ENCODE measurements around the gene FSIP1. TPM values are rescaled to one million over a fixed set of nuclear protein-coding genes. Genes with fewer than 3 reads are reported as not detected.

FSIP1 gene
- total and polyA plus RNA-seq, 7 donors = 0.04 to 2.4 (median 0.63) TPM; not detected in 1

DNA sequence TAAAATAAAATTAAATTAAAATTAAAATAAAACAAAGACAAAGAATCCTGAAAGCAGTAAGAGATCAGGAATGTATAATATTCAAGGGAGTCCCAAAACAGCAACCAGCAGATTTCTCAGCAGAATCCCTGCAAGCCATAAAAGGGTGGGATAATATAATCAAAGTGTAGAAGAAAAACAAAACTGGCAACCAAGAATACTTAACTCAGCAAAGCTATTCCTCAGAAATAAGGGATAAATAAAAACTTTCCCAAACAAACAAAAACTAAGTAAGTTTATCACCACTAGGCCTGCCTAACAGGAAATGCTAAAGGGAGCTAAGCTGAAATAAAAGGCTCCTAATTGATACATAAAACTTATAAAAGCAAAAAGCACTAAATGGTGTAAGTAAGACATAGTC is 172.0 kb downstream of the FSIP1 start:
- Histone ChIP-seq H3K4me1 (no peaks in the 10 kb centered on the region), H3K27me3 (ENCODE audit: insufficient read depth in 3 of 3, low read length in 2 of 3) (no peaks in the 10 kb centered on the region), H3K9me3 (peaks cover 18% of the 10 kb centered on the region), H3K4me3 (no peak overlapping the region), H3K27ac (no peak overlapping the region), H3K36me3 (ENCODE audit: insufficient read depth in 1 of 2, low read depth in 1 of 2) (no peaks in the 10 kb centered on the region)
- ATAC-seq = no peak
- intact Hi-C loops (cut with DNase I) = no loop called here
- no peak for DNase-seq
- TF ChIP-seq, protein P1, sequence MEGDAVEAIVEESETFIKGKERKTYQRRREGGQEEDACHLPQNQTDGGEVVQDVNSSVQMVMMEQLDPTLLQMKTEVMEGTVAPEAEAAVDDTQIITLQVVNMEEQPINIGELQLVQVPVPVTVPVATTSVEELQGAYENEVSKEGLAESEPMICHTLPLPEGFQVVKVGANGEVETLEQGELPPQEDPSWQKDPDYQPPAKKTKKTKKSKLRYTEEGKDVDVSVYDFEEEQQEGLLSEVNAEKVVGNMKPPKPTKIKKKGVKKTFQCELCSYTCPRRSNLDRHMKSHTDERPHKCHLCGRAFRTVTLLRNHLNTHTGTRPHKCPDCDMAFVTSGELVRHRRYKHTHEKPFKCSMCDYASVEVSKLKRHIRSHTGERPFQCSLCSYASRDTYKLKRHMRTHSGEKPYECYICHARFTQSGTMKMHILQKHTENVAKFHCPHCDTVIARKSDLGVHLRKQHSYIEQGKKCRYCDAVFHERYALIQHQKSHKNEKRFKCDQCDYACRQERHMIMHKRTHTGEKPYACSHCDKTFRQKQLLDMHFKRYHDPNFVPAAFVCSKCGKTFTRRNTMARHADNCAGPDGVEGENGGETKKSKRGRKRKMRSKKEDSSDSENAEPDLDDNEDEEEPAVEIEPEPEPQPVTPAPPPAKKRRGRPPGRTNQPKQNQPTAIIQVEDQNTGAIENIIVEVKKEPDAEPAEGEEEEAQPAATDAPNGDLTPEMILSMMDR (IDR thresholded peaks at IDR 0.05) = no peak

DNA sequence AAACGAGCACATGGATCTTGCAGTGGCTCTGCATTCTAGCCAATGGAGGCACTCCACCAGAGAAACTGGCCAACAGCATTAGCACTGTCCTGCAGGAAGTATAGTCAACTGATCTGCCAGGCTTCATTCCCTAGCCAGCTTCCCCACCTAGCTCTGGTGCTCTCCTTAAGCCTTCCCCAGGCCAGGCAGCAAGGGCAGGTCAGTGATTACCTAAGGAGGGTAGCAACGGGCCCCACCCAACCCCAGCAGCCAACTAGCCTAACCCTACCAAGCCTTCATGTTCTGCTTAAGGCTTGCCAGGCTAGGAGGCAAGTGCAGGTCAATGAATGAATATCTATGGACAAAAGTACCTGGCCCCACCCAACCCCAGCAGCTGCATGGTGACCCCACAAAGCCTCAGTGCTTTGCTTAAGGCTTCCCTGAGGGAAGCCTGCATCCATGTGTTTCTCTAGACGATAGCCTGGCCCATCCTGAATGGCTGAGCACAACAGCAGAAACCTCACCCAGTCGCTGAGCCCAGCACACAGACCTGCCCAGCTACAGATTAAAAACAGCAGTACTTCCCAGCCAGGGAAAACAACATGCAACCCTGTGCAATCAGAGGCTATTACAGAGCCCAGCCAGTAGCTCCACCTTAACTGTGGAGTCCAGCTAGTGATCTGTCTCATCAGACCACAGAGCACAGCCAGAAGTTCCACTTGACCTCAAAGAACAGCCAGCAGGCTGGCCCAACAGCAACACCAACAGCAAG is 173.3 kb downstream of the FSIP1 start:
- DNase-seq (no peak), ATAC-seq (no peak)
- TF ChIP-seq, protein P1 (IDR thresholded peaks at IDR 0.05) = no peak
- Histone ChIP-seq H3K4me3 (no peak overlapping the region), H3K4me1 (no peaks in the 10 kb centered on the region), H3K9me3 (peaks cover 18% of the 10 kb centered on the region), H3K27ac (no peak overlapping the region), H3K27me3 (ENCODE audit: insufficient read depth in 3 of 3, low read length in 2 of 3) (no peaks in the 10 kb centered on the region), H3K36me3 (ENCODE audit: insufficient read depth in 1 of 2, low read depth in 1 of 2) (no peaks in the 10 kb centered on the region)
- intact Hi-C loops (cut with DNase I) = no loop called here
- 77 to 79% (median 79%) methylated on average over 4 of the region's 4 CpGs for WGBS, 3 donors

DNA sequence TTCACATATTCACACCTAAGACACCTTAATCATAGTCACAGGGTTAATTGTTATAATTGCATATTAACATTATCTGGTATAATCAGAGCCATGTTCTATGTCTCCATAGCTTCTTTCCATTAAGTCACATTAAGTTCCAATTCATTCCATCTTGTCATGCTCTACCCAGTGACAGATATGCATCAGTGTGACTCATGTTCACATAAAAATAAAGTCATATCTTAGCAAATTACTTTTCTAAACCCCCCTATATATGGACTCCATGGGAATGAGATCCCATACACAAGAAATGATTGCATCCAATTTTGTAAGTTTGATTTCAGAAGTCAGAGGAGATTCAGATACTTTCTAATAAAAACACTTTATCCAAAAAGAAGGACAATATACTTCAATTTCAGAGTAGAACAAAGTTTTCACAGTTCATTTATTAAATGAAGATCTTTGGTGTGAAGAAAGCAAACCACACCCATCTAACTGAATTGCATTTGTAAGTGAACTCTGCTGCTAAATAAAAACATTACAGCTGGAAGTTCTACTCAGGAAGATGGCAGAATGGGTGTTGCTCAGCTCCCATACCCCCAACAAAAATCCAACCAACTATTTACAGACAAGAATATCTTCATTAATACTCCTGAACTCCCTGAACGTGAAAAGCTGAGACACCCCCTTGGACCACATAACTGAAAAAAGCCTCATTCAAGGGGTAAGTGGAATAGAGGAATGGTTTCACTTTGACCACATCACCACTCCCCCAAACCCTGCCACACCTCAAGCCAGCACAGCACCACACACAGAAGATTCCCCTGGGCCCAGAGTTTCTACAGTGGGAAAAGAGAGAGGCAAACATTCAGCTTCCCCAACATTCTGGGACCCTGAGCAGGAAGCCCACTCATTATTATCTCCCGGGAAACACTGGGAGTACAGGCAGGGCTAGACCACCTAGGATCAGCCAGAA is 174.2 kb downstream of the FSIP1 start:
- no peak overlapping the region for H3K27ac ChIP-seq
- H3K9me3 ChIP-seq = peaks cover 18% of the 10 kb centered on the region
- intact Hi-C loops (cut with DNase I) = no loop called here
- DNase-seq (no peak), ATAC-seq (no peak)
- WGBS, 3 donors = 90 to 97% (median 94%) methylated on average over 2 of the region's 2 CpGs
- H3K36me3 ChIP-seq (ENCODE audit: insufficient read depth in 1 of 2, low read depth in 1 of 2) = no peaks in the 10 kb centered on the region
- no peaks in the 10 kb centered on the region for H3K27me3 ChIP-seq (ENCODE audit: insufficient read depth in 3 of 3, low read length in 2 of 3)
- TF ChIP-seq, protein P1 (IDR thresholded peaks at IDR 0.05) = no peak
- H3K4me3 ChIP-seq = no peak overlapping the region
- H3K4me1 ChIP-seq = no peaks in the 10 kb centered on the region

DNA sequence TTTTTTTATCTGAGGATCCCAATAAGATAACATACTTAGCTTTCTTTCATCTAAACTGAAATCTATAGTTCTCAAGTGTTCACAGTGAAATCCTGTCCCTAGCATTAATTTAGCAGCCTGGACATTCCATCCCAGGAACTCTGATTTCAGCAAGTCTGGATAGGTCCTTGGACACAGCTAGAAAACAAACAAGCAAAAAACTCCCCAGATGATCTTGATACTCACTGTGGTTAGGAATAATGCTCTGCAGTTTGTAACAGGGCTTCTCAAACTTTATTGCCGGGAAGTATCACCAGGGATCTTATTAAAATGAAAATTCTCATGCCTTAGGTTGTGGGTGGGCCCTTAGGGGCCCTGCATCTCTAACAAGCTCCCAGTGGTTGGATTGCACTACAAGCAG is 177.5 kb downstream of the FSIP1 start:
- no peak overlapping the region for H3K27ac ChIP-seq
- WGBS, 3 donors = 76 to 83% (median 81%) methylated on average over 1 of the region's 1 CpG
- TF ChIP-seq, protein P1 (IDR thresholded peaks at IDR 0.05) = no peak
- DNase-seq = no peak
- H3K9me3 ChIP-seq = peaks cover 5% of the 10 kb centered on the region
- H3K4me3 ChIP-seq = no peak overlapping the region
- intact Hi-C loops (cut with DNase I) = no loop called here
- ATAC-seq = no peak
- no peaks in the 10 kb centered on the region for H3K36me3 ChIP-seq (ENCODE audit: insufficient read depth in 1 of 2, low read depth in 1 of 2)
- H3K27me3 ChIP-seq (ENCODE audit: insufficient read depth in 3 of 3, low read length in 2 of 3) = no peaks in the 10 kb centered on the region
- no peaks in the 10 kb centered on the region for H3K4me1 ChIP-seq

Measured in psoas muscle (tissue), 8 donors.